NCI-H2029 treated with DMSO at 0.1 percent for 48 hours (cell line): ENCODE results near the gene QSOX2.

Experiments used
- DNase-seq: peaks from one replicate; lab custom pipeline; 2025; lab: John Stamatoyannopoulos, UW

The QSOX2 gene

GRCh38 chr9:136264441-136265405 is 19.1 kb upstream of the QSOX2 start:
- no peak for DNase-seq

- no peak for DNase-seq
Measured at GRCh38 chr9:136264031-136264430, 18.4 kb upstream of the QSOX2 start.

DNA sequence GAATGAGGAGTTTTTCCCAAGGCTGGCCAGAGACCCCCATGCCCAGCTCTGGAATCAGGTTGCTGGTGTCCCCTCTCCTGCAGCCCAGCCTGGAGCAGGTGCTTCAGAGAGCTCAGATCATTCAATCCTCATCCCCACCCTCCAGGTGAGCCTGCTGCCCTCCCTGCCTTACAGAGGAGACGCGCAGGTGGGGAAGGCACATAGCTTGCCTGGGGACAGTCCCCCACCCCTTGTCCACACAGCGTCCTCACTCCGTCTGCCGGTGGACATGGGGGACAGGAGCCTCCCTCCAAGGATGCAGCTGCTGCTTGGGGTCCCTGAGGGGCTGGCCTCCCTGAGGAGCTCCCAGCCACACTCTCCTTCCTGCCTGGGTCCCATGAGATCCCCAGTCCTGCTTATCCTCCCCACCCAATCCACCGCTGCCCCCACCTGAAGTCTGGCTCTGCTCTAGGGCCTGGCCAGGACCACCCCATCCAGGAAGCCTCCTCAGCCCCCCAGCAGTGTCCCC is 17.1 kb upstream of the QSOX2 start:
- DNase-seq, result no peak

- no peak for DNase-seq
Measured at GRCh38 chr9:136261686-136262430, 16.2 kb upstream of the QSOX2 start.

DNA sequence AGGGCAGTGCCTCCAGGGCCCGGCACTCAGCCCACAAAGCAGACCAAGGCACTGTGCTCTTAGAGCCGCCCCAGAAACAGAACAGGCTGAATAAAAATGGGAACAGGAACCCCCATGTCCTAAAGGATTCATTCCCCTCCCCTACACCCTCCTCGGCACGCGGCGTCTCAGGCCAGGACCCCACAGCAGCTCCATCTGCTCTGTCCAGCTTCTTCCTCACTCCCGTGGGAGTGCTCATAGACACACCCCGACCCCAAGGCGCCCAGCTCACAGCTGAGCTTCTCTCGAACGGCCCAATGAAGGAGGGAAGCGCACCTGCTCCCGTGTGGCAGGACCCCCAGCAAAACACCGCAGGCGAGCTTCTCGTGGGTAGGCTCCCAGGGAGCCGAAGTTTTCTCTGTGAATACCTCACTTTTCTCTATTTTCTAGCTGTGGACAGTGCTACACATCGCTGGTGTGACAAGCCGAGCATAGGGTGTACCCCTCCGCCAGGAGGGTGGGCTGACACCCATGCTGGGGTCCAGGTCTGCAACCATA is 15.4 kb upstream of the QSOX2 start:
- no peak for DNase-seq

GRCh38 chr9:136260521-136260920 is 14.9 kb upstream of the QSOX2 start:
- no peak for DNase-seq

DNA sequence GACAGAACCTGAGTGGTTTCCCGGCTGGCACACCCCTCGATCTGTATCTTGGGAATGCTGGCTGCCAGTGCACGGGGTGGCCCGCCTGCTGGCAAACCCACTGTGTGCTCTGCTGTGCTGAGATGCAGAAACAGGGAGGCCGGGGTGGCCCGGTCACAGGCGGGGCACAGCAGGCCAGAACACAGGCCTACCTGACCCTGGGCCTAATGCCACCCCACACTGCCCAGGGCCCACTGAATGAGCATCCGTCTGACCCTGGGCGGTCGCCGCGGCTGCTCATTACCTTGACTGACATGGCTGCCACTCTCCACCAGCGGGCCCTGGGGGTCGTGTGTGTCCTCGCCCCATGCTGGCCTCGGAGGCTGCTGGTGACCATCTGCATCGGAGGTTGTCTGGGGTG is 14.2 kb upstream of the QSOX2 start:
- no peak for DNase-seq

- DNase-seq, result no peak
Measured at GRCh38 chr9:136259517-136259813, 13.9 kb upstream of the QSOX2 start.

DNA sequence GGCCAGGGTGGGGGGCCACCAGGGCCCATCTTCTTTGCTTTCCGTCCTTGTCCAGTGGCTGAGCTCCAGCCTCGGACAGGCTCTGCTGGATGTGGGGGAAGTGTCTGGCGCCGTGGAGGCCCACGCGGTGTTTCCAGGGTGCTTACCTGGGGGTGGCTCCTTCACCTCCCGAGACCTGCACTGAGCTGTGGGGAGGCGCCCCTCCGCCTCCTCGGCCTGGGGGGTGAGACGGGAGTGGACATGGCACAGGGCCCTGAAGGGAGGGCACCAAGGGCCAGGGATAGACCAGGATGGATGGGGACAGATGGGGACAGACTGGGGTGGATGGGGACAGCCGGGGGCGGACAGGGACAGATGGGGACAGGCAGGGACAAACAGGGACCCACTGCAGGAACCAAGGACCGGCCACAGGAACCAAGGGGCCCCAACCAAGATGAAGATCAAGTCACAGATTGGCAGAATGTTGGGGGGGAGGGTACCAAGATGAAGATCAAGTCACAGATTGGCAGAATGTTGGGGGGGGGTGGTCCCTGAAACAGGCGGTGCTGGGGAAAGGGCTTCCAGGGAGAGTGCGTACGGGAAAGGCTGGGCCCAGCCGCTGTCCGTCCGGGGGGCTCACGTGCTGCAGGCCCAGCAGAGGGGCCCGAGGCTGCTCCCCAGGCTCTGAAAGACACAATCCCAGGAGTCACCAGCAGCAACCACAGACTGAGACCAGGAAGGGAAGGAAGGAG is 13.3 kb upstream of the QSOX2 start:
- no peak for DNase-seq

- DNase-seq, result no peak
Measured at GRCh38 chr9:136258299-136258625, 12.7 kb upstream of the QSOX2 start.

DNA sequence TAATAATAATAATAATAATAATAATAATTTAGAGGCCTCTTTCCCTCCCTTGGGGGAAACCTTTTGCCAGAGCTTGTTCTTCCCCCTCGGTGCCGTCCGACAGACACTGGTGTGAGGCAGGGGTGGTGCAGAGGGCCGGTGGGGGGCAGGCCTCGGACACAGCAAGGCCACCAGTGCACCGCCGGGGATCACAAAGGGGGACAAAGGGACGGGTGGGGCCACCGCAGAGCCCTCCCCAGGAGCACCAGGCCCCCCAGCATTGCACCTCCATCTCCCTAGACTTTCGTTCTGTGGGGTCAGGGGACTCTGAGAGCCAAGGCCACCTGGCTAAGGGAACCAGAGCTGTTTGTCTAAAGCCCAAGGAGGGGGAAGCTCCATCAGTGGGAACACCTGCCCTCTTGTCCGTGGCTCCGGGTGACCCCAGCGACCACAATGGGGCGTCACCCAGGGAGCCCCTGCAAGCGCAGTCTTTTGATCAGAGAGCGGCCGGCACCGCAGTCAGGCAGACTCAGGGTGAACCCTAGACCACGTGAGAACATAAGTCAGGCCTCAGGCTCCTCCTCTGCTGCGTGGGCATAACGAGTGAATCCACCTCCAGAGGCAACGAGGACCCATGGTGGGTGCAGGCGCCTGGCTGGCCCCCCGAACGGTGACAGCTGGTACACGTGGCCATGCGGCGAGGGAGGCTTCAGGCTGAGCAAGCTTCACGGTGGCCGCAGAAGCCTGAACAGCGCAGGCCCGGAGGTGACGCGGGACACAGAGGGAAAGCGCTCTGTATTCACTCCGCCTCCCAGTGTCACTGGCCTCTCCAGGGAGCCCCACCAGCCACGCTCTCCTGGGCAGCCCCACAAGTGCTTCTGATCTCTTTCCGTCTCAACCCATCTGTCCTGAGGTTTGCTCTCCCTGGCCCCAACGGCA is 12.0 kb upstream of the QSOX2 start:
- DNase-seq, result no peak

- DNase-seq, result no peak
Measured at GRCh38 chr9:136255896-136256890, 10.6 kb upstream of the QSOX2 start.

GRCh38 chr9:136255166-136255538 is 9.5 kb upstream of the QSOX2 start:
- DNase-seq, result no peak

GRCh38 chr9:136254381-136255165 is 9.0 kb upstream of the QSOX2 start:
- DNase-seq, result no peak

DNA sequence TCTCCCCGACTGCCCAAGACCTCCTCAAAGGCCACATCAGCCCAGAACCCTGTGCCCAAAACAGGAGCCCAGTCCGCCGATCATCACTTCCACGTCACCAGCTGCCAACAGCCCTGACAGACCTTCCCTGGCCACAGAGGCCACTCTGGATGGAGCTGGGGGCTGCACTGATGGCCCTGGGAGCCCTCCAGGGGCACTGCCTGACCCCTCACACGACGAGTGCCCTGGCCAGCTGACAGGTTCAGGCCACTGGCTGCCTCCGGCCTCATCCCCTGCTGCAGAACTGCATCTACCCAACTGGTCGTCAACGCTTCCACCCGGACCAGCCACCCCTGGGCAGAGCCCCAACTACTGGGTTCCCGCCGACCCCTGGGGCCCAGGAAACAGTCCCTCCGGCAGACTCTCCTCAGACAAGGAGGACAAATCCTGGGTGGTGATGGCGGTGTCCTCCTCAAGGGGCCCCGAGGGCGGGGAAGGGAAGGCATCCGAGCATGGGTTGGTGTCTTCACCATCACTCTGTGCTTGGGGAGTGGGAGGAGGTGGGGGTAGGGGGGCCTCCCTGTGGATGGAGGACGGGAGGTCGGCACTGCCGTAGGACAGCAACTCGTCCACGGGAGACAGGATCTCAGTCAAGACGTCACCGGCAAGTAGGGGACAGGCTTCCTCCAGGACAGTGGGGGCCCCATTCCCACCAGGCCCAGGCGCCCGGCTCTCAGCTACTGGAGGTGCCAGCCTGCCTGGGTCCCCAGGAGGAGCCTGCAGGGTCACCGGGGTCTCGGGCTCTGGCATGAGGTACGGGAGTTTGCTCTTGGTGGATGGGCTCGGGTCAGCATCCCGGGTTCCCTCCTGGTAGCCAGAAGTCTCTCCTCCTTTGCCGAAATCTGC is 7.9 kb upstream of the QSOX2 start:
- DNase-seq, result no peak

DNA sequence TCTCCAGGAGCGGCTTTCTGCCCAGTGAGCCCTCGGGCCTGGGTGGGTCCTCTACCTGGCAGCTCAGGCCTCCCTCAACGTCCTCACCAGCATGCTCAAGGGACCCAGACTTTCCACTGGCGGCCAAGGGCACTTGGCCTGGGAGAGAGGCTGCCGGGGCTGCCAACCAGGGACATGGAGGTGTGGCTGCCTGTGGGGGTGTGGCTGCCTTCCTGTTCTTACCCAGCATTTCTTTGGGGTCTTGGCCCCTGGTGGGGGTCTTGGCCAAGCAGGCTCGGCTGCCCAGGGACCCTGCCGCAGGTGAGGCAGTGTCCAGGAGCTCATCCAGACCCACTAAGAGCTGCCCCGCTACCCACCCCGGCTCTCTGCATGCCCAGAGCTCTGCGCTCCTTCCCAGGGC is 7.2 kb upstream of the QSOX2 start:
- DNase-seq, result no peak

DNA sequence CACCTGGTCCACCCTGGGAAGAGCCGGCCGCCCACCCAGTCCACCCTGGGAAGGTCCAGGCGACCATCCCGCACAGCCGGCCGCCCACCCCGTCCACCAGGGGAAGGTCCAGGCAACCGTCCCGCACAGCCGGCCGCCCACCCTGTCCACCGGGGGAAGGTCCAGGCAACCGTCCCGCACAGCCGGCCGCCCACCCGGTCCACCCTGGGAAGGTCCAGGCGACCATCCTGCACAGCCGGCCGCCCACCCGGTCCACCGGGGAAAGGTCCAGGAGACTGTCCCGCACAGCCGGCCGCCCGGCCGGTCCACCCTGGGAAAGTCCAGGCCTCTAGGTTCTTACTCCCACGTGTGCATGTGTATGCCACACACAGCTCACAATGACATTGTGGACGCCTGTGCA is 6.7 kb upstream of the QSOX2 start:
- no peak for DNase-seq
